Activated T-helper 2 cell treated with anti-CD3 and anti-CD28 coated beads, Interferon-gamma antibody, Interleukin-2, Interleukin-4, amounts not matched to agents 10 μg/mL and 5 μg/mL and 100 μg/mL, durations not matched to agents 14 hours and 24 hours and 36 hours (primary cell): ENCODE measurements around the gene CAPZA3. TPM values are rescaled to one million over a fixed set of nuclear protein-coding genes. Genes with fewer than 3 reads are reported as not detected.
"Not testable (repeated sequence)": the region's sequence is repeated elsewhere in the genome, so short reads cannot be mapped to it uniquely, and the experiment has no call there.

Experiments used
- DNase-seq: peaks from one replicate; pipeline ENCODE4 v3.0.0; 2021; ENCODE audit warnings: low spot score
- H3K27ac Mint-ChIP-seq: one replicate; pipeline ENCODE4 v1.8.0; 2021; ENCODE audit warnings: mixed read lengths
- H3K27me3 Mint-ChIP-seq: one replicate; pipeline ENCODE4 v1.8.0; 2021; ENCODE audit warnings: low read depth, mixed read lengths
- H3K36me3 Mint-ChIP-seq: one replicate; pipeline ENCODE4 v1.8.0; 2021; ENCODE audit warnings: low read depth, mixed read lengths
- H3K4me1 Mint-ChIP-seq: one replicate; pipeline ENCODE4 v1.8.0; 2021; ENCODE audit warnings: low read depth, mixed read lengths
- H3K4me3 Mint-ChIP-seq: one replicate; pipeline ENCODE4 v1.8.0; 2021; ENCODE audit warnings: low read depth, mild to moderate bottlenecking, moderate library complexity, mixed read lengths
- H3K9me3 Mint-ChIP-seq: one replicate; pipeline ENCODE4 v1.8.0; 2021; ENCODE audit warnings: mixed read lengths
- intact Hi-C: fragments of 100-400 bp; cut with micrococcal nuclease; formaldehyde crosslinking; loops from one replicate; pipeline ENCODE4 v1.15.1; 2023
- total RNA-seq: library from RNA; stranded (reverse); gene quantifications from 2 replicates; pipeline ENCODE4 v1.2.3, GENCODE V29; 2022

Gene CAPZA3, protein sequence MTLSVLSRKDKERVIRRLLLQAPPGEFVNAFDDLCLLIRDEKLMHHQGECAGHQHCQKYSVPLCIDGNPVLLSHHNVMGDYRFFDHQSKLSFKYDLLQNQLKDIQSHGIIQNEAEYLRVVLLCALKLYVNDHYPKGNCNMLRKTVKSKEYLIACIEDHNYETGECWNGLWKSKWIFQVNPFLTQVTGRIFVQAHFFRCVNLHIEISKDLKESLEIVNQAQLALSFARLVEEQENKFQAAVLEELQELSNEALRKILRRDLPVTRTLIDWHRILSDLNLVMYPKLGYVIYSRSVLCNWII
- not detected in 2 replicates for total RNA-seq

DNA sequence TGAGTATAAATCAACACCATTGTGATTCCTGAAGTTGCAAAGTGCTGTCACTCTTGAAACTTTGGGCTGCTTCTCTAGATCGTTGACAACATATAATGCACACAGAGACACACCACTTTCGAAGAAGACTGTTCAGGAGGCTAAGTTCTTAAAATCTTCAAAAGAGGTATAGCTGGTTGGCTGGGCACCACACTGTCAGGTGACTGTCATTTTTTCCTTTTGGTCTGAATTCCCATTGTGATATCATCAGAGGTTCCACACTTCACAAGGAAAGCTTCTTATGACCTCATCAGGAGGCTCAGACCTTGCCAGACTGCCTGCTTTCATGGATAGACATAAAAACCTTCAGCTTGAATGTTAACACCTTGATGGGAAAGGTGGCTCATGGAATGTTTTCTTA is at the start of gene CAPZA3, which contains the start of gene PLCZ1:
Gene CAPZA3, plus strand, starts transcription at position 301 of the 400 bp plus-strand sequence. CDS start 150 bp downstream, outside the sequence.
Gene PLCZ1, minus strand, starts transcription at position 194 of the 400 bp plus-strand sequence. CDS start 641 bp downstream, outside the sequence.
- no peaks in the 10 kb centered on the region for H3K36me3 Mint-ChIP-seq
- H3K4me3 Mint-ChIP-seq: no peak within 1 kb of the TSS

DNA sequence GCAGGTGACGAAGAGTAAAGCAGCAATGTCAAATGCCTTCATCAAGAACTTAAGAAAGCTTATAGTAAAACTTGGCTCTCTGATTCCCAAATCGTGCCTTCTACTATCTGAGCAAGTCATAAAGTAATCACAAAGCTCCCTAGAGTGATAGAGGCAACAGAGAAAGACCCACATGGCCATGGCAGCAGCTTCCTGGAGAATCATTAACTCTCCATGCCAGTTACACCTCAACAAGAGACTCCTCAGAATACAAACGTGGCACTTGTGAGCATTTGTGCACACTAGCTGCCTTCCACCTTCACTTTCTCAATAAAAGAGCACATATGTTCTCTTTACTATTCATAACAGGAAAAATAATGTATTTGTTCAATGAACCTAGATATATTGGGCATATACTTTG is 48.1 kb upstream of the CAPZA3 start:
- Mint-ChIP-seq H3K36me3 (no peaks in the 10 kb centered on the region), H3K4me3 (no peak overlapping the region), H3K27ac (no peak overlapping the region), H3K4me1 (no peaks in the 10 kb centered on the region), H3K27me3 (no peaks in the 10 kb centered on the region), H3K9me3 (peaks cover 31% of the 10 kb centered on the region)
- DNase-seq: no peak
- intact Hi-C loops: no loop called here

More for the DNA sequence above, at the start of gene CAPZA3, which contains the start of gene PLCZ1:
- peaks cover 35% of the 10 kb centered on the region for H3K9me3 Mint-ChIP-seq
- no peaks in the 10 kb centered on the region for H3K27me3 Mint-ChIP-seq
- no peak for DNase-seq
- H3K4me1 Mint-ChIP-seq: no peaks in the 10 kb centered on the region
- H3K27ac Mint-ChIP-seq: no peak within 1 kb of the TSS
- intact Hi-C loops: no loop called here

DNA sequence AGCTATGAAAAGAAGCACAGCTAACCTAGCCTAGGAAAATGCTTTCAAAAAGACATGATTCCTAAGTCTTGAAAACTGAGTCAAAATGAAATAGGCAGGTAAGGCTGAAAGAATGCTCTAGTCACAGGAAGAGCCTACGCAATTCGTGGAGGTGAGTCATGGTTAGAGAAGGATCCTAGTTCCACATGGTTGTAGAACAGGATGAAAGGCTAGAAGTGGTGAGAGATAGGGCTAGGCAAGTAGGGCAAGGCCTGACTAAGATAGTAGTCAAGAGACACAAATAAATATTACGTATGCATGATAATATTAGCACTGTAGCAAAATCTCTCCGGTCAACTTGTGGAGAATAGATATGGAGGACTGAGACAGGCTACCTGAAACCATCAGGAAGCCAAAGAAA is 47.3 kb upstream of the CAPZA3 start:
- no peaks in the 10 kb centered on the region for H3K36me3 Mint-ChIP-seq
- H3K4me1 Mint-ChIP-seq: no peaks in the 10 kb centered on the region
- no peak for DNase-seq
- H3K27me3 Mint-ChIP-seq: no peaks in the 10 kb centered on the region
- H3K27ac Mint-ChIP-seq: no peak overlapping the region
- H3K4me3 Mint-ChIP-seq: no peak overlapping the region
- intact Hi-C loops: no loop called here
- H3K9me3 Mint-ChIP-seq: peaks cover 32% of the 10 kb centered on the region

- H3K4me3 Mint-ChIP-seq, intact Hi-C loops, DNase-seq, H3K36me3 Mint-ChIP-seq, H3K4me1 Mint-ChIP-seq, H3K27ac Mint-ChIP-seq, H3K27me3 Mint-ChIP-seq: not testable (repeated sequence)
- H3K9me3 Mint-ChIP-seq: peaks cover 33% of the 10 kb centered on the region
These were observed 43.9 kb upstream of the CAPZA3 start for GRCh38 chr12:18693986-18694385.

GRCh38 chr12:18696971-18697602 is 40.8 kb upstream of the CAPZA3 start:
- Mint-ChIP-seq H3K27ac (no peak overlapping the region), H3K4me3 (no peak overlapping the region), H3K27me3 (no peaks in the 10 kb centered on the region), H3K4me1 (no peaks in the 10 kb centered on the region), H3K9me3 (peaks cover 22% of the 10 kb centered on the region), H3K36me3 (no peaks in the 10 kb centered on the region)
- intact Hi-C loops: no loop called here
- DNase-seq: no peak

- DNase-seq: no peak
- Mint-ChIP-seq H3K36me3 (no peaks in the 10 kb centered on the region), H3K4me1 (no peaks in the 10 kb centered on the region), H3K9me3 (peaks cover 25% of the 10 kb centered on the region), H3K27me3 (no peaks in the 10 kb centered on the region), H3K27ac (no peak overlapping the region), H3K4me3 (no peak overlapping the region)
- intact Hi-C loops: no loop called here
These were observed 37.6 kb upstream of the CAPZA3 start for GRCh38 chr12:18700271-18700670.

DNA sequence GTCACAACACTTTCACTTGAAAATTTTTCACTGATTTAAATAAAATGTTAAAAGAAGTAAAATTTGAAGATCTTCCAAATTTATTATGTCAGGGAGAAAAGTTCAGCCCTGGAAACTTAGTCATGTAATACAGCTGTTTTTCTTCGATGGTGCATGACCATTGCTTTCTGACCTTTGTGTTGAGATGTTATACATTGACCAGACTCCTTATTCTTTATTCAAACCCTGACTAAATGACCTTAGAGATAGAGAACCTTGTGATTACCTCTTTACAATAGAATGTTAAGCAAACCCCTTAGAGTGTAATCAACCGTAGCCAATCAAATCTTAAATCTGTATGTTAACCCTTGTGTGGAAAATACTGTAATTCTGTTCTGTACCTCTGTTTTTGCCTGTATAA is 34.6 kb upstream of the CAPZA3 start:
- no peaks in the 10 kb centered on the region for H3K27me3 Mint-ChIP-seq
- no peak for DNase-seq
- H3K9me3 Mint-ChIP-seq: peaks cover 30% of the 10 kb centered on the region
- intact Hi-C loops: no loop called here
- H3K4me1 Mint-ChIP-seq: no peaks in the 10 kb centered on the region
- no peaks in the 10 kb centered on the region for H3K36me3 Mint-ChIP-seq
- no peak overlapping the region for H3K4me3 Mint-ChIP-seq
- no peak overlapping the region for H3K27ac Mint-ChIP-seq

DNA sequence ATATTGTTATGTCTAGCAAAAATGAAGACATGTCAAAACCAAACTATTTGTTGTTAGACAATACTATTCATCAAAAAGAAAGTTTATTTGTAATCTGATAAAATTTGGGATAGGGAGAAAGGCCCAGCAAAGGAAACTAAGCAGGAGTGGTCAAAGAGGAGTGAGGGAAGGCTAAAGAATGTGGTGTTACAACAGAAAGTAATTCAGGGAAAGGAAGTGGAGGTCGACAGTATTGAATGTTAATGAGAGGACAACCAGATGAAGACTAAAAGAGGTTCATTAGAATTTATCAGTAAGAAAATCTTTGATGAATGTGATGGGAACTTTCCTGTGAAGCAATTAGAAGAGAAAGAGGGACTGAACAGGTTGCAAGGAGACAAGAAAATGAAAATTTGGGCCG is 34.0 kb upstream of the CAPZA3 start:
- Mint-ChIP-seq H3K9me3 (peaks cover 28% of the 10 kb centered on the region), H3K27ac (no peak overlapping the region), H3K4me3 (no peak overlapping the region), H3K4me1 (no peaks in the 10 kb centered on the region), H3K36me3 (no peaks in the 10 kb centered on the region), H3K27me3 (no peaks in the 10 kb centered on the region)
- no peak for DNase-seq
- intact Hi-C loops: no loop called here

DNA sequence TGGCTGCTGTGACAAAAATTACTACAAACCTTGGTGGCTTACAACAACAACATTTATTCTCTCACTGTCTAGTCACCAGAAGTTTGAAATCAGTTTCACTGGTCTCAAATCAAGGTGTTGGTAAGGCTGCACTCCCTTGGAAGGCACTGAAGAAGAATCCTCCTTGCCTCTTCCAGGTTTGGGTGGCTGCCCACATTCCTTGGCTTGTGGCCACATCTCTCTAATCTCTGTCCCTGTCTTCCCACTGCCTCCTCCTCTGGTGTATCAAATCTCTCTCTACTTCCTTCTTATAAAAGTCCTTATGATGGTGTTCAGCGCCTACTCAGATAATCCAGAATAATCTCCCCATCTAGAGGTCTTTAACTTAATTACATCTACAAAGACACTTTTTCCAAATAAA is 31.1 kb upstream of the CAPZA3 start:
- peaks cover 34% of the 10 kb centered on the region for H3K9me3 Mint-ChIP-seq
- H3K4me3 Mint-ChIP-seq: no peak overlapping the region
- no peak overlapping the region for H3K27ac Mint-ChIP-seq
- no peaks in the 10 kb centered on the region for H3K27me3 Mint-ChIP-seq
- intact Hi-C loops: no loop called here
- DNase-seq: no peak
- no peaks in the 10 kb centered on the region for H3K4me1 Mint-ChIP-seq
- H3K36me3 Mint-ChIP-seq: no peaks in the 10 kb centered on the region

GRCh38 chr12:18716236-18716635 is 21.7 kb upstream of the CAPZA3 start:
- no peaks in the 10 kb centered on the region for H3K36me3 Mint-ChIP-seq
- peaks cover 21% of the 10 kb centered on the region for H3K9me3 Mint-ChIP-seq
- intact Hi-C loops: no loop called here
- no peak for DNase-seq
- H3K27ac Mint-ChIP-seq: no peak overlapping the region
- H3K4me3 Mint-ChIP-seq: no peak overlapping the region
- no peaks in the 10 kb centered on the region for H3K4me1 Mint-ChIP-seq
- no peaks in the 10 kb centered on the region for H3K27me3 Mint-ChIP-seq

GRCh38 chr12:18718462-18718861 is 19.5 kb upstream of the CAPZA3 start:
- intact Hi-C loops: no loop called here
- Mint-ChIP-seq H3K4me3 (no peak overlapping the region), H3K27me3 (no peaks in the 10 kb centered on the region), H3K36me3 (no peaks in the 10 kb centered on the region), H3K27ac (no peak overlapping the region), H3K9me3 (peaks cover 17% of the 10 kb centered on the region), H3K4me1 (no peaks in the 10 kb centered on the region)
- no peak for DNase-seq

DNA sequence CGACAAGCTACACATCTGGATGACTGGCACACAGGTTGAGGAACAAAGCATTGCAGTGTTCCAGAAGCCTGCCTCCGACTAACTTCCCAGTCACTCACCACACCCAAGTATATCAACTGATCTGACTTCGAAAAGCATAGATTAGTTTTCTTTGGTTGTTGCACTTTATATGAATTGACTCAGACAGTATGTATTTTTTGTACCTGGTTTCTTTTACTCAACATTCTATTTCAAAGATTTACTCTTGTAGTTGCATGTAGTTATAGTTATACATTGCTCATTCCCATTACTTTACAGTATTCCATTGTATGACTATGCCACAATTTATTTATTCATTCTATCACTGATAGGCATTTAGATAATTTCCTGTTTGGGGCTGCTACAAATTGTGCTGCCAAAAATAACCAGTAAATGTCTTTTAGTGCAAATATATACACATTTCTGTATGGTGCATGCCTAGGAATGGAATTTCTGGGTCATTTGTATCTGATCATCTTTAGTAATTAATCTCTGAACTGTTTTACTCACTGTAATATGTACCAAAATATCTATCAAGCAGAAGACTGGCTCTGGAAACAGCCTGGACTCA is 17.9 kb upstream of the CAPZA3 start:
- Mint-ChIP-seq H3K4me1 (no peaks in the 10 kb centered on the region), H3K9me3 (peaks cover 17% of the 10 kb centered on the region), H3K4me3 (no peak overlapping the region), H3K36me3 (no peaks in the 10 kb centered on the region), H3K27me3 (no peaks in the 10 kb centered on the region), H3K27ac (no peak overlapping the region)
- intact Hi-C loops: no loop called here
- DNase-seq: no peak

GRCh38 chr12:18720690-18721089 is 17.2 kb upstream of the CAPZA3 start:
- Mint-ChIP-seq H3K27me3 (no peaks in the 10 kb centered on the region), H3K27ac (no peak overlapping the region), H3K36me3 (no peaks in the 10 kb centered on the region), H3K4me1 (no peaks in the 10 kb centered on the region), H3K4me3 (no peak overlapping the region), H3K9me3 (peaks cover 19% of the 10 kb centered on the region)
- intact Hi-C loops: no loop called here
- DNase-seq: no peak
